Measurements from ENCODE around the gene USP17L18.
"Not testable (repeated sequence)": the region's sequence is repeated elsewhere in the genome, so short reads cannot be mapped to it uniquely, and the experiment has no call there.

Gene USP17L18, protein sequence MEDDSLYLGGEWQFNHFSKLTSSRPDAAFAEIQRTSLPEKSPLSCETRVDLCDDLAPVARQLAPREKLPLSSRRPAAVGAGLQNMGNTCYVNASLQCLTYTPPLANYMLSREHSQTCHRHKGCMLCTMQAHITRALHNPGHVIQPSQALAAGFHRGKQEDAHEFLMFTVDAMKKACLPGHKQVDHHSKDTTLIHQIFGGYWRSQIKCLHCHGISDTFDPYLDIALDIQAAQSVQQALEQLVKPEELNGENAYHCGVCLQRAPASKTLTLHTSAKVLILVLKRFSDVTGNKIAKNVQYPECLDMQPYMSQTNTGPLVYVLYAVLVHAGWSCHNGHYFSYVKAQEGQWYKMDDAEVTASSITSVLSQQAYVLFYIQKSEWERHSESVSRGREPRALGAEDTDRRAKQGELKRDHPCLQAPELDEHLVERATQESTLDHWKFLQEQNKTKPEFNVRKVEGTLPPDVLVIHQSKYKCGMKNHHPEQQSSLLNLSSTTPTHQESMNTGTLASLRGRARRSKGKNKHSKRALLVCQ

GRCh38 chr4:9247953-9248680 is at the start of gene USP17L18:
TSS of gene USP17L18 (plus strand) at chr4:9248630. CDS start at chr4:9248630, 0 bp downstream.
- DNase-seq = peak; percentile 0

GRCh38 chr4:9210357-9210756 is 38.1 kb upstream of the USP17L18 start, which contains the start of gene USP17L10:
TSS of gene USP17L10 (plus strand) at chr4:9210657. CDS start at chr4:9210657, 0 bp downstream.
- DNase-seq = not testable (repeated sequence)

GRCh38 chr4:9214701-9215100 is 33.7 kb upstream of the USP17L18 start:
- DNase-seq = not testable (repeated sequence)

GRCh38 chr4:9215105-9215504 is 33.3 kb upstream of the USP17L18 start, which contains the start of gene USP17L11:
TSS of gene USP17L11 (plus strand) at chr4:9215405. CDS start at chr4:9215405, 0 bp downstream.
- DNase-seq = not testable (repeated sequence)

DNA sequence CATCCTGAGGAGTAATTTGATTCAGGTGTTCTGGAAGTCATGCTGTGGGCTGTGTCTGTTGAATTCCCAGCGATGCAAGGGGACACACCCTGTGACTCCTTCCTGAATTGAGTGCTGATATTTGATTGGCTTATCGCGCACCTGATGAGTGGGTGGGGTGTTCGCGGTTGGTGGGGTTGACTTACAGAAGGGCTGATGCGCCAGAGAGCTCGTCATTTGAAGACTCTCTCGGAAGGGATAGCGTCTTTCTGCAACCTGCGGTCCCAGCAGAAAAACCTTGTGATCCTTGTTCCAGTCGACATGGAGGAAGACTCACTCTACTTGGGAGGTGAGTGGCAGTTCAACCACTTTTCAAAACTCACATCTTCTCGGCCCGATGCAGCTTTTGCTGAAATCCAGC is 28.6 kb upstream of the USP17L18 start, which contains the start of gene USP17L12:
Gene USP17L12, plus strand, starts transcription at position 301 of the 400 bp plus-strand sequence. Its CDS starts 0 bp downstream, at position 301.
- not testable (repeated sequence) for DNase-seq

DNA sequence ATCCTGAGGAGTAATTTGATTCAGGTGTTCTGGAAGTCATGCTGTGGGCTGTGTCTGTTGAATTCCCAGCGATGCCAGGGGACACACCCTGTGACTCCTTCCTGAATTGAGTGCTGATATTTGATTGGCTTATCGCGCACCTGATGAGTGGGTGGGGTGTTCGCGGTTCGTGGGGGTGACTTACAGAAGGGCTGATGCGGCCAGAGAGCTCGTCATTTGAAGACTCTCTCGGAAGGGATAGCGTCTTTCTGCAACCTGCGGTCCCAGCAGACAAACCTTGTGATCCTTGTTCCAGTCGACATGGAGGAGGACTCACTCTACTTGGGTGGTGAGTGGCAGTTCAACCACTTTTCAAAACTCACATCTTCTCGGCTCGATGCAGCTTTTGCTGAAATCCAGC is 23.8 kb upstream of the USP17L18 start, which contains the start of gene USP17L13:
Gene USP17L13, plus strand, starts transcription at position 301 of the 400 bp plus-strand sequence. Its CDS starts 0 bp downstream, at position 301.
- not testable (repeated sequence) for DNase-seq

- not testable (repeated sequence) for DNase-seq
These were observed 18.2 kb upstream of the USP17L18 start for GRCh38 chr4:9230249-9230648.

DNA sequence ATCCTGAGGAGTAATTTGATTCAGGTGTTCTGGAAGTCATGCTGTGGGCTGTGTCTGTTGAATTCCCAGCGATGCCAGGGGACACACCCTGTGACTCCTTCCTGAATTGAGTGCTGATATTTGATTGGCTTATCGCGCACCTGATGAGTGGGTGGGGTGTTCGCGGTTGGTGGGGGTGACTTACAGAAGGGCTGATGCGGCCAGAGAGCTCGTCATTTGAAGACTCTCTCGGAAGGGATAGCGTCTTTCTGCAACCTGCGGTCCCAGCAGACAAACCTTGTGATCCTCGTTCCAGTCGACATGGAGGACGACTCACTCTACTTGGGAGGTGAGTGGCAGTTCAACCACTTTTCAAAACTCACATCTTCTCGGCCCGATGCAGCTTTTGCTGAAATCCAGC is 14.3 kb upstream of the USP17L18 start, which contains the start of gene USP17L15:
Gene USP17L15, plus strand, starts transcription at position 301 of the 400 bp plus-strand sequence. Its CDS starts 0 bp downstream, at position 301.
- not testable (repeated sequence) for DNase-seq

- peak; percentile 0 for DNase-seq
These were observed 10.0 kb upstream of the USP17L18 start for GRCh38 chr4:9238461-9238860.

- not testable (repeated sequence) for DNase-seq
These were observed 4.9 kb upstream of the USP17L18 start, which contains the start of gene USP17L17 for GRCh38 chr4:9243579-9243978. TSS of gene USP17L17 (plus strand) at chr4:9243879. CDS start at chr4:9243879, 0 bp downstream.

DNA sequence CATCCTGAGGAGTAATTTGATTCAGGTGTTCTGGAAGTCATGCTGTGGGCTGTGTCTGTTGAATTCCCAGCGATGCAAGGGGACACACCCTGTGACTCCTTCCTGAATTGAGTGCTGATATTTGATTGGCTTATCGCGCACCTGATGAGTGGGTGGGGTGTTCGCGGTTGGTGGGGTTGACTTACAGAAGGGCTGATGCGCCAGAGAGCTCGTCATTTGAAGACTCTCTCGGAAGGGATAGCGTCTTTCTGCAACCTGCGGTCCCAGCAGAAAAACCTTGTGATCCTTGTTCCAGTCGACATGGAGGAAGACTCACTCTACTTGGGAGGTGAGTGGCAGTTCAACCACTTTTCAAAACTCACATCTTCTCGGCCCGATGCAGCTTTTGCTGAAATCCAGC is 4.6 kb downstream of the USP17L18 start, which contains the start of gene USP17L19:
Gene USP17L19, plus strand, starts transcription at position 301 of the 400 bp plus-strand sequence. Its CDS starts 0 bp downstream, at position 301.
- not testable (repeated sequence) for DNase-seq

DNA sequence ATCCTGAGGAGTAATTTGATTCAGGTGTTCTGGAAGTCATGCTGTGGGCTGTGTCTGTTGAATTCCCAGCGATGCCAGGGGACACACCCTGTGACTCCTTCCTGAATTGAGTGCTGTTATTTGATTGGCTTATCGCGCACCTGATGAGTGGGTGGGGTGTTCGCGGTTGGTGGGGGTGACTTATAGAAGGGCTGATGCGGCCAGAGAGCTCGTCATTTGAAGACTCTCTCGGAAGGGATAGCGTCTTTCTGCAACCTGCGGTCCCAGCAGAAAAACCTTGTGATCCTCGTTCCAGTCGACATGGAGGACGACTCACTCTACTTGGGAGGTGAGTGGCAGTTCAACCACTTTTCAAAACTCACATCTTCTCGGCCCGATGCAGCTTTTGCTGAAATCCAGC is 9.4 kb downstream of the USP17L18 start, which contains the start of gene USP17L20:
Gene USP17L20, plus strand, starts transcription at position 301 of the 400 bp plus-strand sequence. Its CDS starts 0 bp downstream, at position 301.
- DNase-seq = not testable (repeated sequence)

DNA sequence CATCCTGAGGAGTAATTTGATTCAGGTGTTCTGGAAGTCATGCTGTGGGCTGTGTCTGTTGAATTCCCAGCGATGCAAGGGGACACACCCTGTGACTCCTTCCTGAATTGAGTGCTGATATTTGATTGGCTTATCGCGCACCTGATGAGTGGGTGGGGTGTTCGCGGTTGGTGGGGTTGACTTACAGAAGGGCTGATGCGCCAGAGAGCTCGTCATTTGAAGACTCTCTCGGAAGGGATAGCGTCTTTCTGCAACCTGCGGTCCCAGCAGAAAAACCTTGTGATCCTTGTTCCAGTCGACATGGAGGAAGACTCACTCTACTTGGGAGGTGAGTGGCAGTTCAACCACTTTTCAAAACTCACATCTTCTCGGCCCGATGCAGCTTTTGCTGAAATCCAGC is 14.1 kb downstream of the USP17L18 start, which contains the start of gene USP17L21:
Gene USP17L21, plus strand, starts transcription at position 301 of the 400 bp plus-strand sequence. Its CDS starts 0 bp downstream, at position 301.
- not testable (repeated sequence) for DNase-seq

GRCh38 chr4:9267319-9267718 is 18.9 kb downstream of the USP17L18 start, which contains the start of gene USP17L22:
TSS of gene USP17L22 (plus strand) at chr4:9267619. CDS start at chr4:9267619, 0 bp downstream.
- not testable (repeated sequence) for DNase-seq

DNA sequence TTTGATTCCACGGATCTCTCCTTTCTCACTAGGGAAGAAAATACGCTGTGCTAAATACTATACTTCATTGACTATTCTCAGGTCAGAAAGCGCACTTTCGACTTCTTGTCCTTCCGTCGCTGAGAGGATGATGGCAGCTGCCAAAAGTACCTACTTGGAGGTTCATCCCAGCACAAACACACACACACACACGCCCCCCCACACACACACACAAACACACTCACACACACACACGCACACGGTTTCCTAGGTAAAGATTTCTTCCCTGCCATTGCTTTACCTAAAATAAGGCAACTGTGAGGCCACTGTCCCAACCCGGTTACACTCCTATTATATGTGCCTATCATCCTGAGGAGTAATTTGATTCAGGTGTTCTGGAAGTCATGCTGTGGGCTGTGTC is 23.3 kb downstream of the USP17L18 start:
- DNase-seq = not testable (repeated sequence)

All from fibroblast of skin of right biceps (primary cell).